Esophagus squamous epithelium (tissue), 4 donors: ENCODE measurements around the gene MTCL1.

Experiments used
- CTCF ChIP-seq, 6 experiments: fragments of 450-650 bp in 4 of 6; fragments of 200-600 bp in 2 of 6; sonication (generic) in 2 of 6; IDR thresholded peaks; one replicate each; pipeline ENCODE4 v1.5.1; 2016 to 2019; ENCODE audit warnings: antibody characterized with exemption in 6 of 6, mild to moderate bottlenecking in 4 of 6, moderate library complexity in 4 of 6
- POLR2A ChIP-seq, 4 donors: fragments of 450-650 bp; IDR thresholded peaks; one replicate each; pipeline ENCODE4 v1.6.1; 2017; ENCODE audit warnings: antibody characterized with exemption in 4 of 4, mild to moderate bottlenecking in 4 of 4, moderate library complexity in 3 of 4

- TF ChIP-seq CTCF (IDR thresholded peaks at IDR 0.05) (no peak), POLR2A (IDR thresholded peaks at IDR 0.05) (no peak)
These were observed 44.1 kb downstream of the MTCL1 start for GRCh38 chr18:8749492-8749891.
